ENCODE results near the gene SYNPO.

- TF ChIP-seq EZH2 (IDR thresholded peaks at IDR 0.05; ENCODE audit: borderline replicate concordance) (no peak), CTCF (IDR thresholded peaks at IDR 0.05; ENCODE audit: poor library complexity) (no peak)
Observed at GRCh38 chr5:150706776-150707390, 66.4 kb downstream of the SYNPO start.

Data from hepatocyte (in vitro differentiated cells).